HG03469 (cell line): ENCODE data around the gene SULF2.

Source experiments
- ATAC-seq: cut with Tn5 transposase; IDR thresholded peaks from one replicate; pipeline ENCODE4 v1.9.1; 2021; ENCODE audit warnings: mild to moderate bottlenecking, moderate library complexity, moderate number of reproducible peaks; ENCODE audit not compliant: unreplicated experiment

Gene SULF2

GRCh38 chr20:47717421-47717820 lies 67.9 kb downstream of the SULF2 start:
- ATAC-seq = no peak

GRCh38 chr20:47713878-47714450 lies 71.3 kb downstream of the SULF2 start:
- ATAC-seq = no peak

GRCh38 chr20:47713163-47713562 lies 72.1 kb downstream of the SULF2 start:
- ATAC-seq = no peak

GRCh38 chr20:47711046-47711752 lies 74.1 kb downstream of the SULF2 start:
- no peak for ATAC-seq

- ATAC-seq = no peak
These were observed 74.6 kb downstream of the SULF2 start for GRCh38 chr20:47710665-47711045.

GRCh38 chr20:47708953-47709833 lies 76.1 kb downstream of the SULF2 start:
- ATAC-seq = no peak

- ATAC-seq = no peak
These were observed 77.0 kb downstream of the SULF2 start for GRCh38 chr20:47708140-47708807.

- no peak for ATAC-seq
These were observed 78.9 kb downstream of the SULF2 start for GRCh38 chr20:47706345-47706744.

GRCh38 chr20:47705497-47705856 lies 79.8 kb downstream of the SULF2 start:
- ATAC-seq = no peak

- no peak for ATAC-seq
These were observed 80.4 kb downstream of the SULF2 start for GRCh38 chr20:47704746-47705496.

- ATAC-seq = no peak
These were observed 81.5 kb downstream of the SULF2 start for GRCh38 chr20:47703748-47704147.

GRCh38 chr20:47701612-47702011 lies 83.7 kb downstream of the SULF2 start:
- ATAC-seq = no peak

- ATAC-seq = no peak
These were observed 85.0 kb downstream of the SULF2 start for GRCh38 chr20:47700327-47700726.

GRCh38 chr20:47699818-47700217 lies 85.5 kb downstream of the SULF2 start:
- no peak for ATAC-seq

- ATAC-seq = no peak
These were observed 87.1 kb downstream of the SULF2 start for GRCh38 chr20:47698142-47698541.

GRCh38 chr20:47696856-47697255 lies 88.4 kb downstream of the SULF2 start:
- no peak for ATAC-seq

GRCh38 chr20:47694021-47694818 lies 91.1 kb downstream of the SULF2 start:
- no peak for ATAC-seq

GRCh38 chr20:47691625-47692024 lies 93.7 kb downstream of the SULF2 start:
- ATAC-seq = no peak

- ATAC-seq = no peak
These were observed 95.5 kb downstream of the SULF2 start for GRCh38 chr20:47689731-47690130.
